H4 (cell line): ENCODE data around the gene GSK3B. TPM values are rescaled to one million over a fixed set of nuclear protein-coding genes. Genes with fewer than 3 reads are reported as not detected.
"Not testable (repeated sequence)": the region's sequence is repeated elsewhere in the genome, so short reads cannot be mapped to it uniquely, and the experiment has no call there.

Source experiments
- DNase-seq: peaks from one replicate; pipeline ENCODE4 v3.0.0-alpha.2; 2015; ENCODE audit warnings: low spot score
- total RNA-seq: library from RNA; depleted of rRNA; stranded (reverse); fragments of >200 nt; shearing (Covaris generic); gene quantifications from 2 replicates; pipeline ENCODE4 v1.2.3, GENCODE V29; 2014

The GSK3B gene
- total RNA-seq, 1 experiment from 2014 or later, result 47.9 TPM

GRCh38 chr3:119937229-119937628 lies 157.0 kb downstream of the GSK3B start:
- no peak for DNase-seq

GRCh38 chr3:119934249-119934648 lies 160.0 kb downstream of the GSK3B start:
- DNase-seq, result no peak

GRCh38 chr3:119933207-119933606 lies 161.0 kb downstream of the GSK3B start:
- no peak for DNase-seq

- no peak for DNase-seq
Measured at GRCh38 chr3:119930286-119930685, 164.0 kb downstream of the GSK3B start.

- DNase-seq, result no peak
Measured at GRCh38 chr3:119927190-119927589, 167.1 kb downstream of the GSK3B start.

GRCh38 chr3:119924111-119925094 lies 169.8 kb downstream of the GSK3B start:
- DNase-seq, result no peak

- no peak for DNase-seq
Measured at GRCh38 chr3:119918992-119919933, 175.0 kb downstream of the GSK3B start.

GRCh38 chr3:119913021-119913420 lies 181.2 kb downstream of the GSK3B start:
- no peak for DNase-seq

GRCh38 chr3:119912220-119912619 lies 182.0 kb downstream of the GSK3B start:
- DNase-seq, result no peak

- no peak for DNase-seq
Measured at GRCh38 chr3:119911748-119912147, 182.5 kb downstream of the GSK3B start.

- no peak for DNase-seq
Measured at GRCh38 chr3:119902061-119902460, 192.2 kb downstream of the GSK3B start.

GRCh38 chr3:119901148-119901547 lies 193.1 kb downstream of the GSK3B start:
- no peak for DNase-seq

- no peak for DNase-seq
Measured at GRCh38 chr3:119899192-119899511, 195.1 kb downstream of the GSK3B start.

GRCh38 chr3:119898478-119899191 lies 195.6 kb downstream of the GSK3B start:
- DNase-seq, result no peak

GRCh38 chr3:119894195-119894594 lies 200.1 kb downstream of the GSK3B start:
- DNase-seq, result no peak

GRCh38 chr3:119893769-119894168 lies 200.5 kb downstream of the GSK3B start:
- no peak for DNase-seq

GRCh38 chr3:119891944-119892721 lies 202.1 kb downstream of the GSK3B start:
- DNase-seq, result peak; percentile 55

- DNase-seq, result not testable (repeated sequence)
Measured at GRCh38 chr3:119888681-119889080, 205.6 kb downstream of the GSK3B start.

GRCh38 chr3:119885746-119886530 lies 208.3 kb downstream of the GSK3B start:
- no peak for DNase-seq

GRCh38 chr3:119884161-119884557 lies 210.1 kb downstream of the GSK3B start:
- DNase-seq, result no peak
